ENCODE results near the gene ZNF45.
A peak's percentile ranks its signal among the peaks of the same experiment; 100 is the strongest.
"Not testable (repeated sequence)": the region's sequence is repeated elsewhere in the genome, so short reads cannot be mapped to it uniquely, and the experiment has no call there.

ZNF45 gene

DNA sequence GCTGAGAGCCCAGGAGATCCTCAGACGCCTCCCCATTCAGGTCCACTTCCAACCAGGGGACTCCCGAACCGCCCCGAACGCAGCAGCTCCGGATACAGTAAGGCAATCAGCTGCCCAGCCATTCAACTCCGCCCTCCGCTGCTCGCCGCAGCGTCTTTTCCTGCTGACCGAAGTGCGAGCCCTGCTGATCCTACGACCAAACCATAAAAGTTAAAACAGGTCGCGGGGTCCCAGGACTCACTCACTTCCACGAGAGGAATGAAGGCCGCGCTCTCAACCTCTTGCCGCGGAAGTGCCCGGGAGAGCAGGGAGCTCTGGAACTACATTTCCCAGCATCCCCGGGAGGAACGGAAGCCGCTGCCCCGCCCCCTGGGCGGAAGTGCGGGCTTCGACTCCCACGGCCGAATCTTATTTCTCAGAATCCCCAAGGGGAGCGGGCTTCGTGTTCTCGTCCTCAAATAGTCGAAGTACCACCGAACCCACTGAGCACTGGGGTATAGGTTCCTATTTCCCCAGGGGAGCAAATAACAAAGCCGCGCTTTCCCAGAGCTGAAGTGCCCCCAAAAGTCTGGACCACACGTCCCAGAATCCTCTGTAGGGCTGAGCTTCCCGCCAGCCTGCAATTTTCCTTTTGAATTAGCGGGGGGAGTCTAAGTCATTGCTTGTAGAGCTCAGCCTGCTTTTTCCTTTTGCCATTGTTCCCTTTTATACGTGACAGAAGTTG lies at the start of gene ZNF45:
TSS of gene ZNF45 (minus strand) at position 298 of the 724 bp plus-strand sequence. CDS start 13,097 bp downstream, outside the sequence.
- peak; percentile 78 to 86 for DNase-seq (ENCODE audit: low read depth in 2 of 2)

DNA sequence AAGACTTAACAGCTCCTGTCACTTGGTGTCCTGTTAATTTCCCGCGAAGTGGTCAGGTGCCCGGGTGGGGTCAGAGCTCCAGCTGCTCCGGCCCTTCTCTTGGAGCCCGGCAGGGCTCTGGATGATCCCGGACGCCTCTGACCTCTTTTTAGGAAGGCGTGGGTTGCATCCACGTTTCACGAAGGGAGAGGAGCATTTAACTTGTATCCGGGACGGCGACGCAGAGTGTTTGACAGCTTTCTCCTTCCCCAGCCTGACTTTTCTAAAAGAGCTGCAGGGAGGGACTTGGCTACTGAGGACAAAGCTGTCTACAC lies 49.6 kb upstream of the ZNF45 start:
- DNase-seq (ENCODE audit: low read depth in 2 of 2), result no peak

DNA sequence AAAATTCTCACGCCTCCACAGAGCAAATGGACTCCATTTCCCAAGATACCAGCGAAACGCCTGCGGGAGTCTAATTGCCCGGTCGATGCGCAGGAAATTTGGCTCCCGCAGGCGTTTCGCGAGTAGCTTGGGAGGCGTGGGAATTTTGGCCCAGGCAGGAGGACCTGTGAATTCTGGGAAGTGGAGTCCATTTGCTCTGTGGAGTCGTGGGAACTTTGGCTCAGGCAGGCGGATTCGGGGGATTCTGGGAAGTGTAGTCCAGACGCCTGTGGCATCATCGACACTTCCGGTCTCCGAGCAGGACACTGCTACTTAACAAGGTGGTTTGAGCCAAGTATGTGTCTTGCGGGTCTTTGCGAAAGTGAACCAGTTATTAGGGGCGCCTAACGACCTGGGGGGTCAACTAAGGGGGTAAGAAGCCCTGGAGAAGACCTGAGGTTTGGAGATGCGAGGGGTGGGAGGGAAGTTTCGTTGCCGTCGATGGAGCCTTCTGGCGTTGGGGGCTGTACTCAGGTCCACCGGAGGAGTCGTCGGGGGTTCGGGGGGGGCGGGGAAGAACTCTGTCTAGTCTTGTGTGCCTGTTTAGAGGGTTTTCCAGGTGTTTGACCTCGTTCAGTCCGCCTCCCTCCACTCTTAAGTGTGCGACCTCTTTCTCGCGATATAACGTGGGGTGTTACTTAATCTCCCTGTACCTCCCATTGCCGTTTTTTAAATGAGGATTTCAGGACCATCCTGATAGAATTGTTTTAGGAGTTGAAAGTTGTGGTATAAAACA lies 49.0 kb upstream of the ZNF45 start, which contains the start of gene ZNF155:
TSS of gene ZNF155 (plus strand) at position 277 of the 775 bp plus-strand sequence. CDS start 4,356 bp downstream, outside the sequence.
- DNase-seq (ENCODE audit: low read depth in 2 of 2), result peak; percentile 53 to 55

DNA sequence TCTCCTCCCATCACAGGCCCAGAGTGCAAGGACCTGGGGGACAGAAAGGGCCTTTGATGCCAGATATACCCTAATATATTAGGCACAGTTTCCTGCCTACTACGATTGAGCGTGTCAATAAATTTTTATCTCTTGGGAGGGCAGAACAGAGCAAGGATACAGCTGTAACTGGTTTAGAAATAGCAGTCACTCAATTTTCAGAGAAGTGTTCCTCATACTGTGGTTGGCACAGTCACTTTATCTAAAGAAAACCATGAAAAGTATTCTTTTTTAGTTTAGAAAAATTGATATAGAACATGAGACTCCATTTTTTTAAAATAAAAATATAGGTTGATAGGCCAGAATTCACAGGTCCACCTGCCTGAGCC lies 48.4 kb upstream of the ZNF45 start:
- DNase-seq (ENCODE audit: low read depth in 2 of 2), result no peak

- no peak for DNase-seq (ENCODE audit: low read depth in 2 of 2)
Measured at GRCh38 chr19:43976732-43977131, 41.6 kb upstream of the ZNF45 start.

DNA sequence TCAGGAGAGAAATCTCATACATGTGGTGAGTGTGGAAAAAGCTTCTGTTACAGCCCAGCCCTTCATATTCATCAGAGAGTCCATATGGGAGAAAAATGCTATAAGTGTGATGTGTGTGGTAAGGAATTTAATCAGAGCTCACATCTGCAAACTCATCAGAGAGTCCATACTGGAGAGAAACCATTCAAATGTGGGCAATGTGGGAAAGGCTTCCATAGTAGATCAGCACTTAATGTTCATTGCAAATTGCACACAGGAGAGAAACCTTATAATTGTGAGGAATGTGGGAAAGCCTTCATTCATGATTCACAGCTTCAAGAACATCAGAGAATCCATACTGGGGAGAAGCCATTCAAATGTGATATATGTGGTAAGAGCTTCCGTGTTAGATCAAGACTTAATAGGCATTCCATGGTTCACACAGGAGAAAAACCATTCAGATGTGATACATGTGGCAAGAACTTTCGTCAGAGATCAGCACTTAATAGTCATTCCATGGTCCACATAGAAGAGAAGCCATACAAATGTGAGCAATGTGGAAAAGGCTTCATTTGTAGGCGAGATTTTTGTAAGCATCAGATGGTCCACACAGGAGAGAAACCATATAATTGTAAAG lies 31.1 kb upstream of the ZNF45 start:
- DNase-seq (ENCODE audit: low read depth in 2 of 2), result no peak

DNA sequence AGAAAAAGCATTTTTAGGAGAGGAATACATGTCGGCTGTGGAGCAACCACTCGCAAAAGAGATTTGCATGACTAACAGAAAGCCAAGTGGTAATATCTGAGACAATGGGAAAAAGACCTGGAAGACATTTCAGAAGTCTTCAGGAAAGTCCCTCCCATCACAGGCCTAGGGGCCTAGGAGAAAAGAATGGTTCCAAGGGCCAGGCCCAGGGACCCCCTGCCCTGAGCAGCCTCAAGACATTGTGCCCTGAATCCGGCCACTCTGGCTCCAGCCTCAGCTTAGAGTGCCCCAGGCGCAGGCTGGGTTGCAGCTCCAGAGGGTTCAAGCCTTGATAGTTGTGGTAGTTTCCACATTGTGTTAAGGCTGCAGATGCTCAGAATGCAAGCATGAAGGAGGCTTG lies 25.3 kb upstream of the ZNF45 start:
- no peak for DNase-seq (ENCODE audit: low read depth in 2 of 2)

GRCh38 chr19:43957891-43958290 lies 22.8 kb upstream of the ZNF45 start:
- no peak for DNase-seq (ENCODE audit: low read depth in 2 of 2)

DNA sequence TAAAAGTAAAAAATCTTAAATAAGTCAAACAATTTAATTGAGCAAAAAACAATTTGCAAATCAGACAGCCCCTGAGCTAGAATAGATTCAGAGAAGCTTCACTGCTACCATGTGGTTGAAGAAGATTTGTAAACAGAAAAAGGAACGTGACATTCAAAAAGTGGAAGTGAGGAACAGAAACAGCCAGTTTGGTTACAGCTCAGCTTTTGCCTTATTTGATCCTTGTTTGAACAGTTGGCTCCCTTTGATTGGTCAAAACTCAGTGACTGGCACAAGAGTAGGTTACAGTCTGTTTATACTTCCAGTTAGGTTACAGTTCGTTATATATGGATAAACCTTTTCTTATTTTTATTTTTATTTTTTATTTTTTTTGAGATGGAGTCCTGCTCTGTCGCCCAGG lies 21.7 kb upstream of the ZNF45 start:
- DNase-seq (ENCODE audit: low read depth in 2 of 2), result no peak

GRCh38 chr19:43950834-43951645 lies 16.0 kb upstream of the ZNF45 start, which contains the start of gene ZNF221:
ZNF221 (plus strand) TSS chr19:43951228; CDS start chr19:43962727, 11,499 bp downstream.
- peak; percentile 45 to 49 for DNase-seq (ENCODE audit: low read depth in 2 of 2)

DNA sequence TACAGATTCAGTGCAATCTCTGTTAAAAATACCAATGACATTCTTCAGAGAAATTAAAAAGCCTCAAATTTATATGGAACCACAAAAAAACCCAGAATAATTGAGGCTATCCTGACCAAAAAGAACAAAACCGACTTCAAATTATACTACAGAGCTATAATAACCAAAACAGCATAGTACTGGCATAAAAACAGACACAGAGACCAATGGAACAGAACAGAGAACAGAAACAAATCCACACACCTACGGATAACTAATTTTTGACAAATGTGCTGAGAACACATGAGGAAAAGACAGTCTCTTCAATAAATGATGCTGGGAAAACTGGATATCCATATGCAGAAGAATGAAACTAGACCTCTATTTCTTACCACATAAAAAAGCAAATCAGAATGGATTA lies 14.7 kb upstream of the ZNF45 start:
- DNase-seq (ENCODE audit: low read depth in 2 of 2), result not testable (repeated sequence)

DNA sequence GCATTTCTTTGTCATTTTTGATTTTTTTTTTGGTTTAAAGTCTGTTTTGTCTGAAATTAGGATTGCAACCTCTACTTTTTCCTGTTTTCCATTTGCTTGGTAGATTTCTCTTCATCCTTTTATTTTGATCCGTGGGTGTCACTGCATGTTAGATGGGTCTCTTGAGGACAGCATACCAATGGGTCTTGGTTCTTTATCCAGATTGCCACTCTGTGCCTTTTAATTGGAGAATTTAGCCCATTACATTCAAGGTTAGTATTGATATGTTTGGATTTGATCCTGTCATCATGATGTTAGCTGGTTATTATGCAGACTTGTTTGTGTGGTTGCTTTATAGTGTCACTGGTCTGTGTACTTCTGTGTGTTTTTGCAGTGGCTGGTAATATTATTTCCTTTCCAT lies 12.3 kb upstream of the ZNF45 start:
- DNase-seq (ENCODE audit: low read depth in 2 of 2), result not testable (repeated sequence)

GRCh38 chr19:43941209-43941608 lies 6.1 kb upstream of the ZNF45 start:
- DNase-seq (ENCODE audit: low read depth in 2 of 2), result no peak

DNA sequence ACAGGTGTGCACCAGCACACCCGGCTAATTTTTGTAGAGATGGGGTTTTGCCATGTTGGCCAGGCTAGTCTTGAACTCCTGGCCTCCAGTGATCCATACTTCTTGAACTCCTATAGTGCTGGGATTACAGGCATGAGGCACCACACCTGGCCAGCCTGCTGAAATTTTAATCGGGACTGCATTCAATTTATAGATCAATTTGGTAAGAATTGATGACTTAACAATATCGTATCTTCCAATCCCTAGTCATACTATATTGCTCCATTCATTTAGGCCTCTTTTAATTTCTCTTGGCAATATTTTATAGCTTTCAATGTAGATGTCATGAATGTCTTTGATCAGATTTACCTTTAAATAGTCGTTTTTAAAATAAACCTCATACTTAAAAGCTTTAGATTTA lies 5.6 kb upstream of the ZNF45 start:
- no peak for DNase-seq (ENCODE audit: low read depth in 2 of 2)

DNA sequence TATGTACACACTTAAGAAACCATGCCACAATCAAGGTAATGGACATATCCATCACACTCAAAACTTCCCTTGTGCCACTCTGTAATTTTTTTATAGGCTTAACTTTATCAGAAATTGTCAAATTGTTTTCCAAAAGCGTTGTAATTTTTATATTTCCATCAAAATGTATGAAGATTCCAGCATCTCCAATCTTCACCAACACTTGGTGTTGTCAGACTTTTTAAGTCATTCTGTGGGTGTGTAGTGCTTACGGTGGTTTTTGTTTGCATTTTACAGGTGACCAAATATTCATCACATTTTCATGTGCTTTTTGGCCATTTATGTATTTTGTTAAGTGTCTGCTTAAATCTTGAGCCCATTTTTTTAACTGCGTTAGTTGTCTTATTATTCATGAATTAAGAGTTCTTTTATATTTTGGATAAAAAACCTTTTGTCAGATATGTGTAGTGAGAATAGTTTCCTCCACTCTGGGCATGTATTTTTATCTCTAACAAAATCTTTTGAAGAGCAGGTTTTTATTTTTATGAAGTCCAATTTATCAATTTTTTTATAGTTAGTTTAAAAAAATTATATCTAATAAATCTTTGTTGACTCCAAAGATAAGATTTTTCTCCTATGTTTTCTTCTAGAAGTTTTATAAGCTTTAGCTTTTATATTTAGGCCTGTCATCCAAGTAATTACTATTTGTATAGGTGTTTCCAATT lies 4.6 kb upstream of the ZNF45 start:
- no peak for DNase-seq (ENCODE audit: low read depth in 2 of 2)

DNA sequence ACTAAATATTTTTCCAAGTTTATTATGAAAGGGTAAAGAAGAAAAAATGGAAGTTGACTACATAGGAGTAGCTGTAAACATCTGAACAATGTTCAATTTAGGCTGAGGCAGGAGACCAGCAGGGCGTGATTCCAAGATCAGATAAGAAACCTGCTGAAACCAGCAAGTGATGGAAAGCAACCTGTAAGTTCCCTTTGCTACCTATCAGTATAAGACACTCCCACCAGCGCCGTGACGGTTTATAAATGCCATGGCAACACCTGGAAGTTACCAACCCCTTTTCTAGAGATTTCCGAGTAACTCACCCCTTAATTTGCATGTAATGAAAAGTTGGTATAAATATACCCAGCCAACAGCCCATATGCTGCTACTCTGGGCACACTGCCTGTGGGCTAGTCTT lies 1.1 kb upstream of the ZNF45 start:
- DNase-seq (ENCODE audit: low read depth in 2 of 2), result no peak

DNA sequence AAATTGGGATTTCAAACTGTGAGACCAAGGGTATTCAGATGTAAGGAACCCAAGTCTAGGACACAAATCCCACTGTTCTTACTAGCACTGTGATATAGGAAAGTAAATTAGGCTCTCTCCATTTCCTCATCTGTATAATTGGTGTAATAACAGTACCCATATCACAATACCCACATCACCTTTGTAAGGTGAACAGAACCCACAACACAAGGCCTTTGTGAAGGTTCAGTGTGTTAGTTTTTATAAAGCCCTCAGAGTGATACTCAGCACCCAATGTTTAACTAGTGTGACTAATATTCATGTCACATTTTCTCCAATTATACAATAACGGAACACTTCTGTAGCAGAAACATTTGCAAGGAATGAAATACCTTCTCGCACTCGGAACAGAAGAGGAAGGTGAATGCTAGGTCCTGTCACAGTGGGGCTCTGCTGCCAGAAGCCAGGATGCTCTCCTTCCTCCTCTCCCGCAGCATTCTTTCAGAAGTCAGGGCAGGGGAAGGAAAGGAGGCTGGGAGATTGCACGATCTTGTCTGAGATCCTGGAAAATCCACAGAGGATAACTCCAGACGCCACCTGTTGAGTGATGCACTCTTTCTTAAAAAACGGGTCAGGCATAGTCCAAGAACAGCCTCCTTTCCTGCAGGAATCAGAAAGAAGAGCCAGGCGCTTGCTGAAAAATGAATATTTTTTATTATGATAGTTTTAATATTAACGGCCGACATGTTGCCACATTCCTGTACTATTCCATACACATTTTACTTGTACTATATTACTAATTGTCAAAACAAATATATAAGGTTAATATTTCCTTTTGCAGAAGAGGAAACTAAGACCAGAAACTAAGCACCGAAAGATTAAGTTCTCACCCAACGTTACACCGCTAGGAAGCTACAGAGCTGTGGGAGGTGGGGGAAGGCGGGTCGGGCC lies 762 bp downstream of the ZNF45 start:
- no peak for DNase-seq (ENCODE audit: low read depth in 2 of 2)

DNA sequence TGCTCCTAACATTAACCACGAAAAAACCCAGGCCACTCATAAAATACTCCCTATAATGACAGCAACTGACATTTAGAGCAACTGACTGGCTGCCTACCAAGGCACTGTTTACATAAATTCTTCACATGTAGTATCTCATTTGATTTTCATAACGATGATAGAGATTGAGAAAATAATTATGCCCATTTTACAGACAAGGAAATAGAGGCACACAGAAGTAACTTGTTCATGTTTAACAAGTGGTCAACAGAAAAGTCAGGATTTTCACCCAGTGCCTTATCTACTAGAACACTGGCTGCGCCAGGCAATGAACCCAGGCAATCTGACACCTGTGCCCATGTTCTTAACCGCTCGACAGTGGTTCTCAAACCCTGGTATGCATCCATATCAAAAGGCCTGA lies 6.3 kb downstream of the ZNF45 start:
- DNase-seq (ENCODE audit: low read depth in 2 of 2), result no peak

- DNase-seq (ENCODE audit: low read depth in 2 of 2), result no peak
Measured at GRCh38 chr19:43923875-43924274, 11.2 kb downstream of the ZNF45 start.

DNA sequence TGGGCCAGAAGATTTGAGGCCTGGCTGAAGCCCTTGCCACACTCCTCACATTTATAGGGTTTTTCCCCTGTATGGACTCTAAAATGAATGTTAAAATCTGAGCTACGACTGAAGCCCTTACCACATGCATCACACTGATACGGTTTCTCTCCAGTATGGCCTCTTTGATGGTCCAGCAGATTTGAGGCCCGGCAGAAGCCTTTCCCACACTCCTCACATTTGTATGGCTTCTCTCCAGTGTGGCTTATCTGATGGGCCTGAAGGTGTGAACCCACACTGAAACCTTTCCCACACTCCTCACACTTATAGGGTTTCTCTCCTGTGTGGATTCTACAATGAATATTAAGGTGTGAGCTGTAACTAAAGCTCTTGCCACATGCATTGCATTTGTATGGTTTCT lies 21.0 kb downstream of the ZNF45 start:
- DNase-seq (ENCODE audit: low read depth in 2 of 2), result no peak
